HCT116 (cell line): ENCODE results near the gene ZCWPW1. TPM values are rescaled to one million over a fixed set of nuclear protein-coding genes. Genes with fewer than 3 reads are reported as not detected.

Source experiments
- ATAC-seq: fragments of 200-7000 bp; cut with Tn5 transposase; 2 replicates; pipeline ENCODE4 v1.9.1; 2020; ENCODE audit warnings: mild to moderate bottlenecking, moderate library complexity
- BruUV-seq: library from RNA; stranded (reverse); fragments of 400-500 nt; replicated peaks from 2 replicates; lab custom pipeline; 2021; lab: Mats Ljungman, UMichigan
- CTCF ChIA-PET: fragments of 300-600 bp; sonication (Branson Sonifier 250); formaldehyde crosslinking; loops from one replicate; lab custom pipeline; 2021; ENCODE audit warnings: antibody characterized with exemption; lab: Charles Lee
- POLR2A ChIA-PET: fragments of 300-600, 350-600 bp; sonication (Branson Sonifier 250); formaldehyde crosslinking; loops from one replicate; lab custom pipeline; 2021; ENCODE audit warnings: antibody characterized with exemption; lab: Charles Lee
- RAD21 ChIA-PET, 2 experiments: fragments of 300-600 bp; sonication (Branson Sonifier 250); formaldehyde crosslinking; loops; one replicate each; lab custom pipeline; 2023; ENCODE audit warnings: low total read pairs in 2 of 2; ENCODE audit not compliant: uncharacterized antibody in 2 of 2, unreplicated experiment in 2 of 2, low non-redundant PET in 1 of 2; lab: Charles Lee
- DNase-seq: peaks from one replicate; pipeline ENCODE4 v3.0.0-alpha.2; 2010; ENCODE audit warnings: low read depth, low spot score
- H2AFZ ChIP-seq: fragments of 200-600 bp; shearing (Covaris generic), sonication (generic); 2 replicates; pipeline ENCODE4 v1.6.1; 2017; ENCODE audit warnings: low read depth, mixed run types, mixed read lengths, antibody characterized with exemption, low read length; ENCODE audit not compliant: poor library complexity, severe bottlenecking
- H3K27ac ChIP-seq: 2 replicates; pipeline ENCODE4 v1.5.1; 2012; ENCODE audit warnings: low read depth, low read length
- H3K27me3 ChIP-seq: fragments of 200-600 bp; sonication (generic); 2 replicates; pipeline ENCODE4 v1.6.1; 2016; ENCODE audit warnings: mixed run types, low read length, mixed read lengths; ENCODE audit not compliant: insufficient read depth
- H3K36me3 ChIP-seq, 2 experiments: fragments of 200-500 bp in 1 of 2; fragments of 200-600 bp in 1 of 2; sonication (Bioruptor generic) in 1 of 2; sonication (generic) in 1 of 2; 2 replicates each; pipeline versions ENCODE4 v1.5.1 to v1.6.1; 2014 to 2016; ENCODE audit warnings: low read length in 2 of 2, inconsistent platforms in 1 of 2, mixed read lengths in 1 of 2, mixed run types in 1 of 2; ENCODE audit not compliant: insufficient read depth in 2 of 2, control insufficient read depth in 1 of 2
- H3K4me1 ChIP-seq, 2 experiments: fragments of 200-600 bp in 1 of 2; sonication (generic) in 1 of 2; 2 replicates each; pipeline versions ENCODE4 v1.5.1 to v1.6.1; 2012 to 2017; ENCODE audit warnings: low read length in 2 of 2, inconsistent platforms in 1 of 2, mild to moderate bottlenecking in 1 of 2, mixed read lengths in 1 of 2, mixed run types in 1 of 2, moderate library complexity in 1 of 2; ENCODE audit not compliant: insufficient read depth in 2 of 2, control insufficient read depth in 1 of 2
- H3K4me2 ChIP-seq: fragments of 200-600 bp; sonication (generic); 2 replicates; pipeline ENCODE4 v1.6.1; 2017; ENCODE audit warnings: mixed run types, low read length, mixed read lengths
- H3K4me3 ChIP-seq, 2 experiments: fragments of 200-600 bp in 1 of 2; sonication (generic) in 1 of 2; replicated peaks in 1 of 2; 2 replicates each; pipeline ENCODE4 v1.5.1; 2011 to 2016; ENCODE audit warnings: low read length in 2 of 2, control low read depth in 1 of 2, low read depth in 1 of 2, mild to moderate bottlenecking in 1 of 2, mixed read lengths in 1 of 2, mixed run types in 1 of 2
- H3K79me2 ChIP-seq: fragments of 200-600 bp; sonication (generic); 2 replicates; pipeline ENCODE4 v1.6.1; 2017; ENCODE audit warnings: mild to moderate bottlenecking, mixed run types, low read length, moderate library complexity, mixed read lengths; ENCODE audit not compliant: insufficient read depth
- H3K9ac ChIP-seq: fragments of 200-600 bp; sonication (generic); 2 replicates; pipeline ENCODE4 v1.6.1; 2016; ENCODE audit warnings: low read length, mixed read lengths
- H3K9me2 ChIP-seq: fragments of 200-600 bp; sonication (generic), shearing (Covaris generic); 2 replicates; pipeline ENCODE4 v1.6.1; 2017; ENCODE audit warnings: mixed run types, mild to moderate bottlenecking, moderate library complexity; ENCODE audit not compliant: insufficient read depth
- H3K9me3 ChIP-seq, 2 experiments: fragments of 200-500 bp in 1 of 2; fragments of 200-600 bp in 1 of 2; sonication (Bioruptor generic) in 1 of 2; sonication (generic) in 1 of 2; 2 replicates each; pipeline ENCODE4 v1.6.1; 2014 to 2017; ENCODE audit warnings: low read length in 2 of 2, mixed read lengths in 2 of 2, inconsistent platforms in 1 of 2, low read depth in 1 of 2, mild to moderate bottlenecking in 1 of 2, mixed run types in 1 of 2, moderate library complexity in 1 of 2; ENCODE audit not compliant: control insufficient read depth in 1 of 2, insufficient read depth in 1 of 2
- H4K20me1 ChIP-seq: fragments of 200-600 bp; sonication (generic), shearing (Covaris generic); 2 replicates; pipeline ENCODE4 v1.6.1; 2017; ENCODE audit warnings: mixed run types, mild to moderate bottlenecking, moderate library complexity; ENCODE audit not compliant: insufficient read depth
- FOSL1 ChIP-seq: IDR thresholded peaks from 2 replicates; pipeline ENCODE4 v1.6.1; 2012; ENCODE audit warnings: low read depth
- MAX ChIP-seq: IDR thresholded peaks from 2 replicates; pipeline ENCODE4 v1.6.1; 2012
- POLR2AphosphoS5 ChIP-seq: IDR thresholded peaks from 2 replicates; pipeline ENCODE4 v1.6.1; 2011; ENCODE audit warnings: mild to moderate bottlenecking, low read depth, low read length, moderate library complexity
- RAD21 ChIP-seq: IDR thresholded peaks from 2 replicates; pipeline ENCODE4 v1.6.1; 2012; ENCODE audit warnings: low read depth, mild to moderate bottlenecking
- SRF ChIP-seq: IDR thresholded peaks from 2 replicates; pipeline ENCODE4 v1.6.1; 2012; ENCODE audit warnings: low read depth
- YY1 ChIP-seq: IDR thresholded peaks from 2 replicates; pipeline ENCODE4 v1.6.1; 2011; ENCODE audit warnings: low read length, low read depth, moderate library complexity, mild to moderate bottlenecking; ENCODE audit not compliant: insufficient replicate concordance; ENCODE audit errors: extremely low read depth
- intact Hi-C: fragments of 100-400 bp; cut with micrococcal nuclease; formaldehyde crosslinking; loops from 2 replicates; pipeline ENCODE4 v1.10.0; 2022
- total RNA-seq: library from RNA; stranded (reverse); gene quantifications from one replicate; pipeline ENCODE4 v1.2.1, GENCODE V29; 2021; ENCODE audit not compliant: unreplicated experiment
- TF ChIP-seq, protein P1 (sequence below), 3 experiments: fragments of 200-600 bp in 1 of 3; sonication (generic) in 1 of 3; IDR thresholded peaks in 2 of 3; conservative IDR thresholded peaks in 1 of 3; 2 replicates each; pipeline ENCODE4 v1.5.1; 2012 to 2017; ENCODE audit warnings: low read depth in 2 of 3, low read length in 2 of 3, antibody characterized with exemption in 1 of 3, borderline replicate concordance in 1 of 3, control low read depth in 1 of 3, mild to moderate bottlenecking in 1 of 3, mixed read lengths in 1 of 3, mixed run types in 1 of 3, moderate library complexity in 1 of 3; ENCODE audit not compliant: insufficient read depth in 1 of 3
- TF ChIP-seq, protein P2 (sequence below): IDR thresholded peaks from 2 replicates; pipeline ENCODE4 v1.6.1; 2011; ENCODE audit warnings: mild to moderate bottlenecking, low read length, moderate library complexity; ENCODE audit not compliant: insufficient replicate concordance; ENCODE audit errors: extremely low read depth

Gene ZCWPW1
- total RNA-seq, 1 experiment from 2014 or later: 1.5 TPM

GRCh38 chr7:100465702-100466311 lies 37.3 kb upstream of the ZCWPW1 start:
- H3K36me3 ChIP-seq: 0 out of 4 replicates have a peak, but pooled peaks cover 0 to 2% of the 10 kb centered on the region in 2 experiments
- no peaks in the 10 kb centered on the region for H3K9me2 ChIP-seq
- ChIA-PET POLR2A (interaction anchor here (1.5 kb wide), 1 partner anchor 121 kb away, joined by 6 read pairs; the partner anchor contains the start of genes FBXO24 and LRCH4), RAD21 (interaction anchor here (0.7 to 1.3 kb wide), 4 partner anchors 14 to 240 kb away, joined by 4 to 7 read pairs (median 4); partner anchors contain the start of gene POP7 (in 1 of the 2)), CTCF (interaction anchor here (0.6 to 2.4 kb wide), 8 partner anchors 11 to 239 kb away, joined by 3 to 13 read pairs (median 4); partner anchors contain the start of genes FBXO24, LRCH4 and POP7)
- H3K4me1 ChIP-seq: peaks cover 14 to 28% of the 10 kb centered on the region in 2 experiments
- no peak for TF ChIP-seq FOSL1
- no peak for TF ChIP-seq YY1
- TF ChIP-seq, protein P1, sequence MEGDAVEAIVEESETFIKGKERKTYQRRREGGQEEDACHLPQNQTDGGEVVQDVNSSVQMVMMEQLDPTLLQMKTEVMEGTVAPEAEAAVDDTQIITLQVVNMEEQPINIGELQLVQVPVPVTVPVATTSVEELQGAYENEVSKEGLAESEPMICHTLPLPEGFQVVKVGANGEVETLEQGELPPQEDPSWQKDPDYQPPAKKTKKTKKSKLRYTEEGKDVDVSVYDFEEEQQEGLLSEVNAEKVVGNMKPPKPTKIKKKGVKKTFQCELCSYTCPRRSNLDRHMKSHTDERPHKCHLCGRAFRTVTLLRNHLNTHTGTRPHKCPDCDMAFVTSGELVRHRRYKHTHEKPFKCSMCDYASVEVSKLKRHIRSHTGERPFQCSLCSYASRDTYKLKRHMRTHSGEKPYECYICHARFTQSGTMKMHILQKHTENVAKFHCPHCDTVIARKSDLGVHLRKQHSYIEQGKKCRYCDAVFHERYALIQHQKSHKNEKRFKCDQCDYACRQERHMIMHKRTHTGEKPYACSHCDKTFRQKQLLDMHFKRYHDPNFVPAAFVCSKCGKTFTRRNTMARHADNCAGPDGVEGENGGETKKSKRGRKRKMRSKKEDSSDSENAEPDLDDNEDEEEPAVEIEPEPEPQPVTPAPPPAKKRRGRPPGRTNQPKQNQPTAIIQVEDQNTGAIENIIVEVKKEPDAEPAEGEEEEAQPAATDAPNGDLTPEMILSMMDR (IDR thresholded peaks at IDR 0.05 in 2 of 3, conservative IDR thresholded peaks at IDR 0.05 in 1 of 3; ENCODE audit: borderline replicate concordance in 1 of 3, insufficient read depth in 1 of 3, low read depth in 2 of 3, low read length in 2 of 3): peak; percentile 54 to 68 (median 59); a peak in 5 of 6 replicates
- TF ChIP-seq SRF: no peak
- TF ChIP-seq, protein P2, sequence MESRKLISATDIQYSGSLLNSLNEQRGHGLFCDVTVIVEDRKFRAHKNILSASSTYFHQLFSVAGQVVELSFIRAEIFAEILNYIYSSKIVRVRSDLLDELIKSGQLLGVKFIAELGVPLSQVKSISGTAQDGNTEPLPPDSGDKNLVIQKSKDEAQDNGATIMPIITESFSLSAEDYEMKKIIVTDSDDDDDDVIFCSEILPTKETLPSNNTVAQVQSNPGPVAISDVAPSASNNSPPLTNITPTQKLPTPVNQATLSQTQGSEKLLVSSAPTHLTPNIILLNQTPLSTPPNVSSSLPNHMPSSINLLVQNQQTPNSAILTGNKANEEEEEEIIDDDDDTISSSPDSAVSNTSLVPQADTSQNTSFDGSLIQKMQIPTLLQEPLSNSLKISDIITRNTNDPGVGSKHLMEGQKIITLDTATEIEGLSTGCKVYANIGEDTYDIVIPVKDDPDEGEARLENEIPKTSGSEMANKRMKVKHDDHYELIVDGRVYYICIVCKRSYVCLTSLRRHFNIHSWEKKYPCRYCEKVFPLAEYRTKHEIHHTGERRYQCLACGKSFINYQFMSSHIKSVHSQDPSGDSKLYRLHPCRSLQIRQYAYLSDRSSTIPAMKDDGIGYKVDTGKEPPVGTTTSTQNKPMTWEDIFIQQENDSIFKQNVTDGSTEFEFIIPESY: no peak
- no peak for TF ChIP-seq POLR2AphosphoS5
- peak; percentile 77 for TF ChIP-seq RAD21
- TF ChIP-seq MAX: no peak
- no peak overlapping the region for H3K9ac ChIP-seq
- ATAC-seq (peak; percentile 80), DNase-seq (no peak)
- H3K27me3 ChIP-seq: no peaks in the 10 kb centered on the region
- H3K79me2 ChIP-seq: no peaks in the 10 kb centered on the region
- no peaks in the 10 kb centered on the region for H4K20me1 ChIP-seq
- H3K4me2 ChIP-seq: no peak overlapping the region
- H3K4me3 ChIP-seq: no peak overlapping the region
- no peak overlapping the region for H3K27ac ChIP-seq
- no TSS peak for BruUV-seq
- no peaks in the 10 kb centered on the region for H3K9me3 ChIP-seq
- H2AFZ ChIP-seq: no peak overlapping the region
- intact Hi-C loops: no loop called here
